ENCODE results near the gene ZNF311.
"Not testable (repeated sequence)": the region's sequence is repeated elsewhere in the genome, so short reads cannot be mapped to it uniquely, and the experiment has no call there.

Gene ZNF311

GRCh38 chr6:28965706-28966105 lies 39.4 kb downstream of the ZNF311 start:
- TF ChIP-seq CSDC2 (CRISPR knock-in tag; IDR thresholded peaks at IDR 0.05) (no peak), SNAI2 (CRISPR knock-in tag; IDR thresholded peaks at IDR 0.05) (no peak), ARNTL (CRISPR knock-in tag; IDR thresholded peaks at IDR 0.05; ENCODE audit: borderline replicate concordance, low read depth) (no peak), ISL1 (CRISPR knock-in tag; IDR thresholded peaks at IDR 0.05) (no peak), CSRNP3 (CRISPR knock-in tag; IDR thresholded peaks at IDR 0.05) (no peak), ZFP3 (CRISPR knock-in tag; IDR thresholded peaks at IDR 0.05) (no peak), ZFP30 (CRISPR knock-in tag; IDR thresholded peaks at IDR 0.05) (no peak), TSHZ2 (CRISPR knock-in tag; IDR thresholded peaks at IDR 0.05) (no peak), ZNF8 (CRISPR knock-in tag; IDR thresholded peaks at IDR 0.05) (no peak), PPARA (CRISPR knock-in tag; IDR thresholded peaks at IDR 0.05; ENCODE audit: borderline replicate concordance) (no peak), ZC3H10 (CRISPR knock-in tag; IDR thresholded peaks at IDR 0.05) (no peak), CREB5 (CRISPR knock-in tag; IDR thresholded peaks at IDR 0.05; ENCODE audit: low read depth) (no peak), ESRRG (CRISPR knock-in tag; IDR thresholded peaks at IDR 0.05) (no peak), TCF4 (CRISPR knock-in tag; IDR thresholded peaks at IDR 0.05; ENCODE audit: borderline replicate concordance) (no peak), GLIS3 (CRISPR knock-in tag; IDR thresholded peaks at IDR 0.05) (no peak), TOX (CRISPR knock-in tag; IDR thresholded peaks at IDR 0.05; ENCODE audit: borderline replicate concordance) (no peak)
- ATAC-seq, result no peak

- TF ChIP-seq CSRNP3 (CRISPR knock-in tag; IDR thresholded peaks at IDR 0.05), result no peak
- no peak for ATAC-seq
Measured at GRCh38 chr6:28960846-28961500, 44.1 kb downstream of the ZNF311 start.

GRCh38 chr6:28958561-28959243 lies 46.4 kb downstream of the ZNF311 start:
- not testable (repeated sequence) for ATAC-seq

GRCh38 chr6:28957795-28958314 lies 47.3 kb downstream of the ZNF311 start:
- not testable (repeated sequence) for ATAC-seq

GRCh38 chr6:28956331-28956730 lies 48.8 kb downstream of the ZNF311 start:
- ATAC-seq, result no peak
- no peak for TF ChIP-seq ZNF8 (CRISPR knock-in tag; IDR thresholded peaks at IDR 0.05)

Data from SK-N-SH treated with all-trans-retinoic acid at 6 μM for 48 hours (cell line).